LHCN-M2 (cell line): Measurements from ENCODE around the gene VAV1. TPM values are rescaled to one million over a fixed set of nuclear protein-coding genes. Genes with fewer than 3 reads are reported as not detected.
"Not testable (repeated sequence)": the region's sequence is repeated elsewhere in the genome, so short reads cannot be mapped to it uniquely, and the experiment has no call there.

Source experiments
- DNase-seq: peaks from one replicate; pipeline ENCODE4 v3.0.0-alpha.2; 2012; ENCODE audit warnings: low read depth
- total RNA-seq: library from RNA; depleted of rRNA; stranded (reverse); fragments of >200 nt; gene quantifications from 2 replicates; pipeline ENCODE4 v1.2.3, GENCODE V29; 2014

VAV1 gene
- total RNA-seq, 1 experiment from 2014 or later, result not detected

- no peak for DNase-seq
Measured at GRCh38 chr19:6754653-6755463, 17.6 kb upstream of the VAV1 start.

GRCh38 chr19:6760606-6761005 lies 11.9 kb upstream of the VAV1 start:
- no peak for DNase-seq

DNA sequence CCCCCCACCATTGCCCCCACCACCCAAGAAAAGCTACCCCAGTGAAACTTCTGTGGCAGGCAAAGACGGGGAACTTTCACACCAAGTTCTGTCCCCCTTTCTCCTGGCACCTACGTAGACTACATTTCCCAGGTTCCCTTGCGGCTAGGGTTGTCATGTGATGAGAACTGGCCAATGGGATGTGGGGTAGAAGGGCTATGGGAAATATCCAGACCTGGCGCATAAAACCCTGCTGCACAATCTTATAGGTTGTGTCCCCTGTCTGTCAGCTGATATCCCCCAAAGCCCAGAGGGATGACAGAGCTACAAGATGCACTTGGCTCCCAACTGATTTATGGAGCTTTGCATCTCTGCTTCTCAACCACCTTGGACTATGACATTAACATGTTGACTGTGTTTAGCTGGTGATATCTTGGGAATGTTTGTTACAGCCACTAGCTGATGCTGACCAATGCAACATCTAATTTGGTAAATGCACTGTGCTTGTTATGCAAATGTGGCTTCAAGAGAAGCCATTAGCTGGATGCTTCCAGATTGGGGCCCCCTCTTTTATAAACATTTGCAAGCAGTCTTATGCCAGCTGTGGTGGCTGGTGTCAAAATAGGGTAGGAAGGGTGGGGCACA lies 11.3 kb upstream of the VAV1 start:
- peak; percentile 19 for DNase-seq

DNA sequence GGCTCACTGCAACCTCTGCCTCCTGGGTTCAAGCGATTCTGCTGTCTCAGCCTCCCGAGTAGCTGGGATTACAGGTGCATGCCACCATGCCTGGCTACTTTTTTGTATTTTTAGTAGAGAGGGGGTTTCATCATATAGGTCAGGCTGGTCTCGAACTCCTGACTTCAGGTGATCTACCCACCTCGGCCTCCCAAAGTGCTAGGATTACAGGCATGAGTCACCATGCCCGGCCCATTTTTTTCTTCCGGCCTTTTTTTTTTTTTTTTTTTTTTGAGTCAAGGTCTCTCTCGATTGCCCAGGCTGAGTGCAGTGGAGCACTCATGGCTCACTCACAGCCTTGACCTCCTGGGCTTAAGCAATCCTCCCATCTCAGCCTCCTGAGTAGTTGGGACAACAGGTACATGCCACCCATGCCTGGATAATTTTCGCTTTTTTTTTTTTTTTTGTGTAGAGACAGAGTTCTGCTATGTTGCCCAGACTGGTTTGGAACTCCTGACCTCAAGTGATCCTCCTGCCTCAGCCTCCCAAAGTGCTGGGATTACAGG lies 10.2 kb upstream of the VAV1 start:
- not testable (repeated sequence) for DNase-seq

DNA sequence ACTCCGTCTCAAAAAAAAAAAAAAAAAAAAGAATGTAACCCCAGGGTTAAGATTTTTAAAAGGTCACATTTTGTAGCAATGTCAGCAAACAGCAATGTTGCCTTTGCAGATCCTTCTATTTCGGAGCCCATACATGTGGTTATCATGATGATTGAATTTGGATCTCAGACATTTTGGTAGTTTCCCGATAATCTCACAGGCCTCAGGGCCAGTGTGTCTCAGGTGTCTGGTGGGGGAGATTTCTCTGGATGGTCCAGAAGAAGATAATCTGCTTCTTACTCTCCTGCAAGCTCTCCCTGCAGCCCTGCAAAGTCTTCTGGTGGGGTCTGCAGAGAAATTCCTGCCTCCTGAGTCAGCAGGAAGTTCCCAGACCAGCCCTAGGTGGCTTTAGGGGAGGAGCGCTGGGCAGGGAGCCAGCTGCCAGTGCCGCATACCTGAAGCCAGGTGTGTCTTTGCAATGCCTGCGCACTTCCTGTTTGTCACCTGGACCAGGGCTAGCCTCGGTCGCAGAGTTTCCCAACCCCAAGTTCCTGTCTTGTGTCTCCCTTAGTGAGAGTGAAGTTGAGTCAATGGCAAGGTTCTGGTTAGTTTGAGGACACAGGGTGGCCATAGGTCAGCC lies 6.7 kb upstream of the VAV1 start:
- no peak for DNase-seq

GRCh38 chr19:6766357-6767080 lies 6.0 kb upstream of the VAV1 start:
- DNase-seq, result no peak

GRCh38 chr19:6767081-6767356 lies 5.5 kb upstream of the VAV1 start:
- DNase-seq, result no peak

- no peak for DNase-seq
Measured at GRCh38 chr19:6767357-6768235, 4.9 kb upstream of the VAV1 start, which contains the start of gene SH2D3A. Gene SH2D3A, minus strand, starts transcription at chr19:6767435. Its CDS starts 3,687 bp downstream, at chr19:6763748.

DNA sequence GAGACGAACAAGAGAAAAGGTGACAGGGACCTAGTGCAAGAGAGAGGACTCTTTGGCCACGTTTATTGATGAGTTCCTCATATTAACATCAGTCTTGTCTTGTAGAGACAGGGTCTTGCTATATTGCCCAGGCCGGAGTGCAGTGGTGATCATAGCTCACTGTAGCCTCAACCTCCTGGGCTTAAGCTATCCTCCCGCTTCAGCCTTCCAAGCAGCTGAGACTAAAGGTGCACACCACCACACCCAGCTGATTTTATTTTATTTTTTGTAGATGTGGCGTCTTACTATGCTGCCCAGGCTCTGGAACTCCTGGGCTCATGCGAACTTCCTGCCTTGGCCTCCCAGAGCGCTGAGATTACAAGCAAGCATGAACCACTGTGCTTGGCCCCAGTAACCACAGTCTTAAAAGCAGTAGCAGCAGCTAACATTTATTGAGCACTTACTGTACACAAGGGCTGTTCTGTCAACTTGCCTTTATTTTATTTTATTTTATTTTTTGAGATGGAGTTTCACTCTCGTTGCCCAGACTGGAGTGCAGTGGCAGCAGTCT lies 4.2 kb upstream of the VAV1 start:
- no peak for DNase-seq

DNA sequence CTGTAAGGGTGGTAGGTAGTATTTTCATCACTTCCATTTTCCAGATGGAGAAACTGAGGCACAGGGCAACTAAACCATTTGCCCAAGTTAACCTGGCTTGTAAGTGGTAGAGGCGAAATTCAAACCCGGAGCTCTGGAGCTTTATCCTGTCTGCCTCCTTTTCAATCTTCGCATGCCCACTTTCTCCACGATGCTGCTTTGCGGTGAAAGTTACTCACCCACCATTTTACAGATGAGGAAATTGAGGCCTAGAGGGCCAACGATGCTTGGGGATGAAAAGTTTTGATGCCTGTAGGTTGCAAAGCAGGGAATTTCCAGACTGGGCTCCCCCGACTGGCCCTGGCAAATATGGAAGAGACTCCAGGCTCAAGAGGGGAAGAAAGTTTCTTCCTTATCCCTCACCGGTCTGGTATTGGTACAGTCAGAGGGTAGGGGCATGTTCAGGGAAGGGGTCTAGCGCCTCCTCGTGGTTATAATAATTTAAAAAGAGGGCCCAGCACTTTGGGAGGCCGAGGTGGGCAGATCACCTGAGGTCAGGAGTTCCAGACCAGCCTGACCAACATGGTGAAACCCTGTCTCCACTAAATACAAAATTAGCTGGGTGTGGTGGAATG lies 3.4 kb upstream of the VAV1 start:
- no peak for DNase-seq

DNA sequence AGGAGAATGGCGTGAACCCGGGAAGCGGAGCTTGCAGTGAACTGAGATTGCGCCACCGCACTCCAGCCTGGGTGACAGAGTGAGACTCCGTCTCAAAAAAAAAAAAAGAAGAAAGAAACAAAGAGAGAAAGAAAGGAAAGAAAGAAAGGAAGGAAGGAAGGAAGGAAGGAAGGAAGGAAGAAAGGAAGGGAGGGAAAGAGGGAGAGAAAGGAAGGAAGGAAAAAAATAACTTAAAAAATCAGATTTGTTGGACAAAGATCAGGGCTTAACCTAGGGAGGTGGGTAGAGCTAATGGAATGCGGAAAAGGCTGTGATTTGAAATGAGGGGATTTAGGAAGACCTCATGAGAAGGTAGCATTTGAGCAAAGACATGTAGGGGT lies 870 bp upstream of the VAV1 start:
- not testable (repeated sequence) for DNase-seq

DNA sequence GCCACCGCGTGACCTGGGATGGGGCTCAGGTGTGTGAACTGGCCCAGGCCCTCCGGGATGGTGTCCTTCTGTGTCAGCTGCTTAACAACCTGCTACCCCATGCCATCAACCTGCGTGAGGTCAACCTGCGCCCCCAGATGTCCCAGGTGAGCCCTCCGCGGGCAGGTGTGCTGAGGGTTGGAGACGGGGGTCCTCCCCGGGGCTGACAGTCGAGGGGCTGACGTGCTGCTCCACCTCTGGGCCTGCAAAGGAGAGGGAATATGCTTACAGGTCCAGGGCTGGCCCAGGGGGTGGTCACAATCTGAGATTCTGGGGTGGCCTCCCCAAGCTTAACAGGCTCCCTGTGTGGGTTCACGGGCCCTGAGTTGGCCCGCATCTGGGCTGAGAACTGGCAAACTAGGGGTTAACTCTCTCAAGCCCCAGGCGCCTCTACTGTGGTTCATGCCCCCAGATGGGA lies 386 bp downstream of the VAV1 start:
- DNase-seq, result no peak

- DNase-seq, result no peak
Measured at GRCh38 chr19:6773323-6773931, 919 bp downstream of the VAV1 start.

DNA sequence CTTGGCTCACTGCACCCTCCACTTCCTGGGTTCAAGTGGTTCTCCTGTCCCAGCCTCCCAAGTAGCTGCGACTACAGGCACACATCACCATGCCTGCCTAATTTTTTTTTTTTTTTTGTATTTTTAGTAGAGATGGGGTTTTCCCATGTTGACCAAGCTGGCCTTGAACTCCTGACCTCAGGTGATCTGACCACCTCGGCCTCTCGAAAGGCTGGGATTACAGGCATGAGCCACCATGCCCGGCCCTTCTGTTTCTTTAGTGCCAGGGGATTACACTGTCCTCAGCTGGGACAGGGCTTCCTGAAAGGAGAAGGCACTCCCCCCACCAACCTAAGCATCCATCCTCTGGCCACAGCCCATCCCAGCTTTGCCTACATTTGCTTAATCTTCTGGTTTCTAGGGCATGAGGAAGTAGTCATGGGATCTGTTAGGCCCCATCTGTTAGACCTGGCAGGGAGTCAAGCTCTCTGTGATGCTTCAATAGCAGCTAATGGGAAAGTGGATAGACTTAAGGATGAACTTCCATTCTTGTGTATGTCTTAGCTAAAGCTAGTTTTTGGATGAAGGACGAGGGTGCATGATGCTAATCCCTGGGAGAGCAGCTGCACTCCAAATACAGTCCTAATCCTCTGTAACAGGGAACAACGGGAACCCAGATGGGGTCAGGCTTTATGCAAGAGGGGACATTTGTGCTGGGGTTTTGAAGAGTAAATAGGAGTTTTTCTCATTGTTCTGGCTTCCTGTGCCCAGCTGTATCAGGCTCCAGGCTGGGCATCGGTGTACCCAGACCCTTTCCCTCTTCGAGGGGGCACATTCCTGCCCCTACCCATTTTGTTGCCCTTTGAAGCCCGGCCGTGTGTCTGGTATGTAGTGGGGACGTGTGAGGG lies 2.6 kb downstream of the VAV1 start:
- peak; percentile 25 for DNase-seq

DNA sequence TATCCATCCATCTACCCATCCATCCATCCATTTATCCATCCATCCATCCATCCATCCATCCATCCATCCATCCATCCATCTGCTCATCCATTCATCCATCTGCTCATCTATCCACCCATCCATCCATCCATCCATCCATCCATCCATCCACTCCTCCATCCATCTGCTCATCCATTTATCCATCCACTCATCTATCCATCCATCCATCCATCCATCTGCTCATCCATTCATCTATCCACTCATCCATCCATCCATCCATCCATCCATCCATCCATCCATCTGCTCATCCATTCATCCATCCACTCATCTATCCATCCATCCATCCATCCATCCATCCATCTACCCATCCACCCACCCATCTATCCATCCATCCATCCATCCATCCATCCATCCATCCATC lies 3.5 kb downstream of the VAV1 start:
- not testable (repeated sequence) for DNase-seq

- no peak for DNase-seq
Measured at GRCh38 chr19:6776999-6777398, 4.5 kb downstream of the VAV1 start.

DNA sequence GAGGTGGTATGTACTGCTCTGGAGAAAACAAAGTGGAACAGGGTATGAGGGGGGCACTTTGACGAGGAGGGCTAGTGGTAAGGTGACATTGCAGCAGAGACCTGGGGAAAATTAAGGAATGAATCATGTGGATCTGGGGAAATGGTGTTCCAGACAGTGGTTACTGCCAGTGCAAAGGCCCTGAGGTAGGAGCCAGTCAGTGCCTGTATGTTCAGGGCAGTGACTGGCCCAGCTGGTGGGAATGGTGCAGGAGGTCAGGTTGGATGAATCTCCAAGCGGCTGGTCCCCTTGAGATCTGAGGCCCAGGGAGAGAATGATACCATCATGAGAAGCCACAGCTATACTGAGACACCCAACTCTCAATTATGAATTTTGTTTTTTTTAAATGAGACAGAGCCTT lies 4.9 kb downstream of the VAV1 start:
- DNase-seq, result no peak

DNA sequence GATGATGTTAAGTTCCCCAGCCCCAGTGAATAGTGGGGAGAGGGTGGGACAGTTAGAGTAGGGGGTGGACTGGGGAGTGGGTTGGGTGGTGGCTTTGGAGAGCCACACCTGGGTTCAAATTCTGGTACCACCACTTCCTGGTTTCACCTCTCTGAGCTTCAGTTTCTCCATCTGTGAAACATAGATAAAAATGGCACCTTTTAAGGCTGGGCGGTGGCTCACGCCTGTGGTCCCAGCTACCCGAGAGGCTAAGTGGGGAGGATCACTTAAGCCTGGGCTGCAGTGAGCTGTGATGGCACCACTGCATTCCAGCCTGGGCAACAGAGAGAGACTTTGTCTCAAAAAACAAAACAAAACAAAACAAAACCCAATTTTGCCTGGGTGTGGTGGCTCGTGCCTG lies 5.9 kb downstream of the VAV1 start:
- DNase-seq, result no peak

DNA sequence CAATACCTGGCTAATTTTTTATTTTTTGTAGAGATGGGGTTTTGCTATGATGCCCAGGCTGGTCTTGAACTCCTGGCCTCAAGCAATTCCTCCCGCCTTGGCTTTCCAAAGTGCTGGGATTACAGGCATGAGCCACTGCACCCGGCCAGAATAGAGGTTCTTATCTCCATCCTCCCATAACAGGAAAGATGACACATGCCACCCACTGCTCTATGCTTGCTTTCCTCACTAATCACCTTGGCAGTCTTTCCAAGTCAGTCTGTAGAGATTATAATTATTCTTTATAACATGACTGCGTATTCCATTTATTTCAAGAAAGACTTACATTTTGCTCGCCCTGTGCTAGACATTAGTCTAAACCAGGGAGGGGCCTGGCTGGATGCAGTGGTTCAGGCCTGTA lies 6.7 kb downstream of the VAV1 start:
- DNase-seq, result no peak
